GM18867 (cell line): ENCODE measurements around the gene CD33.

Source experiments
- ATAC-seq: cut with Tn5 transposase; IDR thresholded peaks from one replicate; pipeline ENCODE4 v1.9.1; 2021; ENCODE audit warnings: mild to moderate bottlenecking, moderate library complexity; ENCODE audit not compliant: unreplicated experiment

Gene CD33

GRCh38 chr19:51258165-51259160 is 33.6 kb downstream of the CD33 start:
- ATAC-seq: no peak

- ATAC-seq: no peak
These were observed 34.7 kb downstream of the CD33 start for GRCh38 chr19:51259348-51260245.

GRCh38 chr19:51263808-51264207 is 38.9 kb downstream of the CD33 start:
- ATAC-seq: no peak

- ATAC-seq: no peak
These were observed 46.2 kb downstream of the CD33 start for GRCh38 chr19:51271067-51271466.

GRCh38 chr19:51272183-51272810 is 47.4 kb downstream of the CD33 start:
- no peak for ATAC-seq

- no peak for ATAC-seq
These were observed 49.3 kb downstream of the CD33 start for GRCh38 chr19:51274049-51274770.

GRCh38 chr19:51277112-51277511 is 52.2 kb downstream of the CD33 start:
- no peak for ATAC-seq

GRCh38 chr19:51282335-51282734 is 57.5 kb downstream of the CD33 start:
- no peak for ATAC-seq

GRCh38 chr19:51285682-51286081 is 60.8 kb downstream of the CD33 start:
- ATAC-seq: no peak
